ENCODE data around the gene CFL1. TPM values are rescaled to one million over a fixed set of nuclear protein-coding genes. Genes with fewer than 3 reads are reported as not detected.

The CFL1 gene
- total RNA-seq, 2 experiments from 2014 or later: 1,357 to 1,424 TPM

Other genes with a start within 250 kb of the CFL1 start
- 10 to 100 TPM; 69.9 to 73.1 TPM for gene MAP3K11, start 244.0 kb downstream of the CFL1 start, total RNA-seq
- 10 to 100 TPM; 57.2 to 60.2 TPM for gene PCNX3, start 242.4 kb downstream of the CFL1 start, total RNA-seq
- gene SIPA1, start 220.1 kb downstream of the CFL1 start, total RNA-seq: 100 to 1,000 TPM; 245 to 266 TPM
- 100 to 1,000 TPM; 112 to 117 TPM for gene RELA, start 195.3 kb downstream of the CFL1 start, total RNA-seq
- gene KAT5, start 145.9 kb downstream of the CFL1 start, total RNA-seq: 10 to 100 TPM; 75.6 to 82.6 TPM
- gene RNASEH2C, start 137.4 kb downstream of the CFL1 start, total RNA-seq: 10 to 100 TPM; 74.8 to 84.2 TPM
- 10 to 100 TPM; 27.9 to 29.0 TPM for gene AP5B1, start 77.2 kb downstream of the CFL1 start, total RNA-seq
- under 1 TPM; 0.14 to 0.17 TPM for gene OVOL1, start 71.1 kb downstream of the CFL1 start, total RNA-seq
- 1 to 10 TPM; 2.6 to 3.6 TPM for gene SNX32, start 24.2 kb downstream of the CFL1 start, total RNA-seq
- 100 to 1,000 TPM; 102 to 110 TPM for gene MUS81, start 2.3 kb upstream of the CFL1 start, total RNA-seq
- 10 to 100 TPM; 15.3 to 20.0 TPM for gene EFEMP2, start 14.6 kb upstream of the CFL1 start, total RNA-seq
- 100 to 1,000 TPM; 161 to 175 TPM for gene CTSW, start 21.7 kb upstream of the CFL1 start, total RNA-seq
- gene FIBP, start 30.3 kb upstream of the CFL1 start, total RNA-seq: 10 to 100 TPM; 78.2 to 82.9 TPM
- 10 to 100 TPM; 59.8 to 66.3 TPM for gene CCDC85B, start 32.5 kb upstream of the CFL1 start, total RNA-seq
- gene FOSL1, start 42.2 kb upstream of the CFL1 start, total RNA-seq: 1 to 10 TPM; 1.9 to 2.0 TPM
- gene C11orf68, start 60.9 kb upstream of the CFL1 start, total RNA-seq: 10 to 100 TPM; 39.8 to 42.8 TPM
- 100 to 1,000 TPM; 225 to 259 TPM for gene DRAP1, start 61.2 kb upstream of the CFL1 start, total RNA-seq
- not detected for gene TSGA10IP, start 87.3 kb upstream of the CFL1 start, total RNA-seq
- 10 to 100 TPM; 79.3 to 83.5 TPM for gene SART1, start 103.6 kb upstream of the CFL1 start, total RNA-seq
- 10 to 100 TPM; 53.4 to 57.5 TPM for gene EIF1AD, start 144.0 kb upstream of the CFL1 start, total RNA-seq
- gene BANF1, start 144.3 kb upstream of the CFL1 start, total RNA-seq: 100 to 1,000 TPM; 183 to 187 TPM
- not detected for gene CST6, start 153.8 kb upstream of the CFL1 start, total RNA-seq
- not detected for gene CATSPER1, start 168.3 kb upstream of the CFL1 start, total RNA-seq
- gene GAL3ST3, start 191.0 kb upstream of the CFL1 start, total RNA-seq: under 1 TPM; 0.14 to 0.44 TPM
- gene SF3B2, start 194.2 kb upstream of the CFL1 start, total RNA-seq: 100 to 1,000 TPM; 231 to 246 TPM
- 100 to 1,000 TPM; 138 to 162 TPM for gene PACS1, start 212.1 kb upstream of the CFL1 start, total RNA-seq